GM13976 (cell line): ENCODE data around the gene ZDHHC3.

Experiments used
- DNase-seq: peaks from one replicate; pipeline ENCODE4 v3.0.0; 2012; ENCODE audit warnings: low spot score
- in situ Hi-C: fragments of 300-500 bp; cut with MboI; formaldehyde crosslinking; loops from one replicate; pipeline ENCODE4 v1.12.0; 2022; ENCODE audit warnings: low sequenced_read_pairs, mixed read lengths, inconsistent platforms; ENCODE audit not compliant: unreplicated experiment
- TF ChIP-seq, protein P1 (sequence below): IDR thresholded peaks from 2 replicates; pipeline ENCODE4 v1.5.1; 2012; ENCODE audit warnings: borderline replicate concordance, mild to moderate bottlenecking; ENCODE audit not compliant: insufficient read depth; ENCODE audit errors: extremely low read depth, missing control alignments, control extremely low read depth

ZDHHC3 gene

GRCh38 chr3:45008117-45008516, 32.1 kb upstream of the ZDHHC3 start:
- no peak for DNase-seq
- TF ChIP-seq, protein P1, sequence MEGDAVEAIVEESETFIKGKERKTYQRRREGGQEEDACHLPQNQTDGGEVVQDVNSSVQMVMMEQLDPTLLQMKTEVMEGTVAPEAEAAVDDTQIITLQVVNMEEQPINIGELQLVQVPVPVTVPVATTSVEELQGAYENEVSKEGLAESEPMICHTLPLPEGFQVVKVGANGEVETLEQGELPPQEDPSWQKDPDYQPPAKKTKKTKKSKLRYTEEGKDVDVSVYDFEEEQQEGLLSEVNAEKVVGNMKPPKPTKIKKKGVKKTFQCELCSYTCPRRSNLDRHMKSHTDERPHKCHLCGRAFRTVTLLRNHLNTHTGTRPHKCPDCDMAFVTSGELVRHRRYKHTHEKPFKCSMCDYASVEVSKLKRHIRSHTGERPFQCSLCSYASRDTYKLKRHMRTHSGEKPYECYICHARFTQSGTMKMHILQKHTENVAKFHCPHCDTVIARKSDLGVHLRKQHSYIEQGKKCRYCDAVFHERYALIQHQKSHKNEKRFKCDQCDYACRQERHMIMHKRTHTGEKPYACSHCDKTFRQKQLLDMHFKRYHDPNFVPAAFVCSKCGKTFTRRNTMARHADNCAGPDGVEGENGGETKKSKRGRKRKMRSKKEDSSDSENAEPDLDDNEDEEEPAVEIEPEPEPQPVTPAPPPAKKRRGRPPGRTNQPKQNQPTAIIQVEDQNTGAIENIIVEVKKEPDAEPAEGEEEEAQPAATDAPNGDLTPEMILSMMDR: no peak
- in situ Hi-C loops: no loop called here

- no peak for DNase-seq
- TF ChIP-seq, protein P1: no peak
- in situ Hi-C loops: no loop called here
These were observed 31.1 kb upstream of the ZDHHC3 start for GRCh38 chr3:45007091-45007490.

GRCh38 chr3:45003859-45004258, 27.9 kb upstream of the ZDHHC3 start:
- in situ Hi-C loops: no loop called here
- no peak for DNase-seq
- TF ChIP-seq, protein P1: no peak

- TF ChIP-seq, protein P1: no peak
- DNase-seq: no peak
These were observed 27.4 kb upstream of the ZDHHC3 start for GRCh38 chr3:45003406-45003805.

GRCh38 chr3:45002720-45003119, 26.7 kb upstream of the ZDHHC3 start:
- in situ Hi-C loops: no loop called here
- no peak for DNase-seq
- TF ChIP-seq, protein P1: no peak

More at GRCh38 chr3:45003406-45003805, 27.4 kb upstream of the ZDHHC3 start:
- in situ Hi-C loops: no loop called here

- no peak for DNase-seq
- TF ChIP-seq, protein P1: no peak
- in situ Hi-C loops: no loop called here
These were observed 26.2 kb upstream of the ZDHHC3 start for GRCh38 chr3:45002139-45002660.

GRCh38 chr3:45001738-45002137, 25.8 kb upstream of the ZDHHC3 start:
- in situ Hi-C loops: no loop called here
- TF ChIP-seq, protein P1: no peak
- DNase-seq: no peak
